ENCODE measurements around the gene C6orf15. TPM values are rescaled to one million over a fixed set of nuclear protein-coding genes. Genes with fewer than 3 reads are reported as not detected.

The C6orf15 gene
- total RNA-seq, 1 experiment from 2014 or later: not detected

DNA sequence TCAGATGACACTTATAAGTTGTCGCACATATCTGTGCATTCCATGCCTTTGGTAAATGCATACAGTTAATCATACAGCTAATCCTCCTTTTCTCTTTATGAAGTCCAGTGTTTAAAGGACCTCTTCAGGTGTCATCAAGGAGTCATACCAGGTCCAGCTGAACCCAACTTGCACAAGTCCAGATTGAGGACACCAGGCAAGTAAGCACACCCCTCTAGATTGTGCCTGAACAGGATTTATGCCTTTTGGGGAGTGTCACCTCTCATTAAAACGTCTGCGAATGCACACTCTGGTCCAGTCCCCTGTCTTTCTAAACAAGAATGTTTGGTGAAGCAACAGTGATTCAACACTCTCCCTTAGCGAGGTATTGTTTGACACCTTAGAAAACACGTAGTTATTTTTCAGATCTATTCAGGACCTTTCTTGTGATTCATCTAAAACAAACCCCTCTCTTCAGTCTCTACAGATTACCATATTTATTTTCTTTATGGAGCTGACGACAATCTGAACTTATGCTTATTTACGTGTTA is 48.4 kb downstream of the C6orf15 start (continued):
- TF ChIP-seq, protein P1, sequence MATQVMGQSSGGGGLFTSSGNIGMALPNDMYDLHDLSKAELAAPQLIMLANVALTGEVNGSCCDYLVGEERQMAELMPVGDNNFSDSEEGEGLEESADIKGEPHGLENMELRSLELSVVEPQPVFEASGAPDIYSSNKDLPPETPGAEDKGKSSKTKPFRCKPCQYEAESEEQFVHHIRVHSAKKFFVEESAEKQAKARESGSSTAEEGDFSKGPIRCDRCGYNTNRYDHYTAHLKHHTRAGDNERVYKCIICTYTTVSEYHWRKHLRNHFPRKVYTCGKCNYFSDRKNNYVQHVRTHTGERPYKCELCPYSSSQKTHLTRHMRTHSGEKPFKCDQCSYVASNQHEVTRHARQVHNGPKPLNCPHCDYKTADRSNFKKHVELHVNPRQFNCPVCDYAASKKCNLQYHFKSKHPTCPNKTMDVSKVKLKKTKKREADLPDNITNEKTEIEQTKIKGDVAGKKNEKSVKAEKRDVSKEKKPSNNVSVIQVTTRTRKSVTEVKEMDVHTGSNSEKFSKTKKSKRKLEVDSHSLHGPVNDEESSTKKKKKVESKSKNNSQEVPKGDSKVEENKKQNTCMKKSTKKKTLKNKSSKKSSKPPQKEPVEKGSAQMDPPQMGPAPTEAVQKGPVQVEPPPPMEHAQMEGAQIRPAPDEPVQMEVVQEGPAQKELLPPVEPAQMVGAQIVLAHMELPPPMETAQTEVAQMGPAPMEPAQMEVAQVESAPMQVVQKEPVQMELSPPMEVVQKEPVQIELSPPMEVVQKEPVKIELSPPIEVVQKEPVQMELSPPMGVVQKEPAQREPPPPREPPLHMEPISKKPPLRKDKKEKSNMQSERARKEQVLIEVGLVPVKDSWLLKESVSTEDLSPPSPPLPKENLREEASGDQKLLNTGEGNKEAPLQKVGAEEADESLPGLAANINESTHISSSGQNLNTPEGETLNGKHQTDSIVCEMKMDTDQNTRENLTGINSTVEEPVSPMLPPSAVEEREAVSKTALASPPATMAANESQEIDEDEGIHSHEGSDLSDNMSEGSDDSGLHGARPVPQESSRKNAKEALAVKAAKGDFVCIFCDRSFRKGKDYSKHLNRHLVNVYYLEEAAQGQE (IDR thresholded peaks at IDR 0.05; ENCODE audit: low read depth): no peak
- TF ChIP-seq, protein P2, sequence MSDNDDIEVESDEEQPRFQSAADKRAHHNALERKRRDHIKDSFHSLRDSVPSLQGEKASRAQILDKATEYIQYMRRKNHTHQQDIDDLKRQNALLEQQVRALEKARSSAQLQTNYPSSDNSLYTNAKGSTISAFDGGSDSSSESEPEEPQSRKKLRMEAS (IDR thresholded peaks at IDR 0.05): no peak

Other genes with a start within 250 kb of the C6orf15 start
- gene DDR1, start 228.1 kb downstream of the C6orf15 start, total RNA-seq (2021; ENCODE audit: unreplicated experiment): 211 TPM
- gene GTF2H4, start 204.4 kb downstream of the C6orf15 start, total RNA-seq (2021; ENCODE audit: unreplicated experiment): 59.7 TPM
- gene VARS2, start 198.3 kb downstream of the C6orf15 start, total RNA-seq (2021; ENCODE audit: unreplicated experiment): 39.8 TPM
- gene SFTA2, start 180.4 kb downstream of the C6orf15 start, total RNA-seq (2021; ENCODE audit: unreplicated experiment): not detected
- 0.15 TPM for gene MUCL3, start 171.6 kb downstream of the C6orf15 start, total RNA-seq (2021; ENCODE audit: unreplicated experiment)
- not detected for gene MUC21, start 128.9 kb downstream of the C6orf15 start, total RNA-seq (2021; ENCODE audit: unreplicated experiment)
- gene MUC22, start 102.1 kb downstream of the C6orf15 start, total RNA-seq (2021; ENCODE audit: unreplicated experiment): not detected
- 9.8 TPM for gene PSORS1C1, start 2.2 kb upstream of the C6orf15 start, total RNA-seq (2021; ENCODE audit: unreplicated experiment)
- 0.12 TPM for gene CDSN, start 7.9 kb upstream of the C6orf15 start, total RNA-seq (2021; ENCODE audit: unreplicated experiment)
- not detected for gene PSORS1C2, start 26.5 kb upstream of the C6orf15 start, total RNA-seq (2021; ENCODE audit: unreplicated experiment)
- gene CCHCR1, start 45.2 kb upstream of the C6orf15 start, total RNA-seq (2021; ENCODE audit: unreplicated experiment): 40.7 TPM
- gene TCF19, start 46.0 kb upstream of the C6orf15 start, total RNA-seq (2021; ENCODE audit: unreplicated experiment): 15.4 TPM
- gene POU5F1, start 58.1 kb upstream of the C6orf15 start, total RNA-seq (2021; ENCODE audit: unreplicated experiment): 1.9 TPM
- 333 TPM for gene HLA-C, start 159.5 kb upstream of the C6orf15 start, total RNA-seq (2021; ENCODE audit: unreplicated experiment)
- 381 TPM for gene HLA-B, start 244.6 kb upstream of the C6orf15 start, total RNA-seq (2021; ENCODE audit: unreplicated experiment)